Right lobe of liver (tissue), 4 donors: Measurements from ENCODE around the gene GRID1.

Experiments used
- POLR2A ChIP-seq: fragments of 450-650 bp; IDR thresholded peaks from one replicate; pipeline ENCODE4 v1.6.1; 2017; ENCODE audit warnings: antibody characterized with exemption, mild to moderate bottlenecking
- TF ChIP-seq, protein P1 (sequence below), 4 donors: fragments of 200-600 bp in 3 of 4; fragments of 450-650 bp in 1 of 4; IDR thresholded peaks; one replicate each; pipeline versions ENCODE4 v1.5.1 to v1.8.0; 2016 to 2022; ENCODE audit warnings: antibody characterized with exemption in 4 of 4, mild to moderate bottlenecking in 2 of 4
- donor health status: DM: no; HTN: no; CAD: no.
- donor health status: DM: no; HTN: no; CAD: no.
- donor health status: DM: no; HTN: yes; CAD: no.

GRCh38 chr10:86361156-86362128, 5.2 kb downstream of the GRID1 start:
- TF ChIP-seq, protein P1, sequence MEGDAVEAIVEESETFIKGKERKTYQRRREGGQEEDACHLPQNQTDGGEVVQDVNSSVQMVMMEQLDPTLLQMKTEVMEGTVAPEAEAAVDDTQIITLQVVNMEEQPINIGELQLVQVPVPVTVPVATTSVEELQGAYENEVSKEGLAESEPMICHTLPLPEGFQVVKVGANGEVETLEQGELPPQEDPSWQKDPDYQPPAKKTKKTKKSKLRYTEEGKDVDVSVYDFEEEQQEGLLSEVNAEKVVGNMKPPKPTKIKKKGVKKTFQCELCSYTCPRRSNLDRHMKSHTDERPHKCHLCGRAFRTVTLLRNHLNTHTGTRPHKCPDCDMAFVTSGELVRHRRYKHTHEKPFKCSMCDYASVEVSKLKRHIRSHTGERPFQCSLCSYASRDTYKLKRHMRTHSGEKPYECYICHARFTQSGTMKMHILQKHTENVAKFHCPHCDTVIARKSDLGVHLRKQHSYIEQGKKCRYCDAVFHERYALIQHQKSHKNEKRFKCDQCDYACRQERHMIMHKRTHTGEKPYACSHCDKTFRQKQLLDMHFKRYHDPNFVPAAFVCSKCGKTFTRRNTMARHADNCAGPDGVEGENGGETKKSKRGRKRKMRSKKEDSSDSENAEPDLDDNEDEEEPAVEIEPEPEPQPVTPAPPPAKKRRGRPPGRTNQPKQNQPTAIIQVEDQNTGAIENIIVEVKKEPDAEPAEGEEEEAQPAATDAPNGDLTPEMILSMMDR (IDR thresholded peaks at IDR 0.05) = no peak
- no peak for TF ChIP-seq POLR2A
